HL-60 (cell line): Measurements from ENCODE around the gene TSC2.

ENCODE experiments used
- DNase-seq, 2 experiments: peaks; one replicate each; pipeline ENCODE4 v3.0.0-alpha.2; 2010 to 2020; ENCODE audit warnings: low read depth in 1 of 2, low spot score in 1 of 2
- H3K27ac ChIP-seq: fragments of 250-450 bp; sonication (Bioruptor Pico); replicated peaks from 2 replicates; pipeline ENCODE4 v1.5.1; 2020; ENCODE audit warnings: mild to moderate bottlenecking, moderate library complexity
- H3K27me3 ChIP-seq: fragments of 250-450 bp; sonication (Bioruptor Pico); 2 replicates; pipeline ENCODE4 v1.5.1; 2021; ENCODE audit warnings: mild to moderate bottlenecking, moderate library complexity; ENCODE audit not compliant: insufficient read depth, poor library complexity, severe bottlenecking
- H3K4me3 ChIP-seq: replicated peaks from 2 replicates; pipeline ENCODE4 v1.5.1; 2011; ENCODE audit warnings: mild to moderate bottlenecking, control low read depth, low read length; ENCODE audit not compliant: insufficient read depth
- GABPA ChIP-seq: IDR thresholded peaks from 2 replicates; pipeline ENCODE4 v1.6.1; 2012; ENCODE audit warnings: low read depth
- POLR2AphosphoS5 ChIP-seq: IDR thresholded peaks from 2 replicates; pipeline ENCODE4 v1.6.1; 2012; ENCODE audit warnings: low read depth
- SPI1 ChIP-seq: IDR thresholded peaks from 2 replicates; pipeline ENCODE4 v1.6.1; 2012; ENCODE audit warnings: low read depth, mild to moderate bottlenecking, borderline replicate concordance
- TF ChIP-seq, protein P1 (sequence below): IDR thresholded peaks from one replicate; pipeline ENCODE4 v1.5.1; 2011; ENCODE audit warnings: low read length, control low read depth, inconsistent platforms; ENCODE audit not compliant: insufficient read depth
- TF ChIP-seq, protein P2 (sequence below): IDR thresholded peaks from 2 replicates; pipeline ENCODE4 v1.6.1; 2012; ENCODE audit warnings: low read depth; ENCODE audit not compliant: insufficient replicate concordance

TSC2 gene

DNA sequence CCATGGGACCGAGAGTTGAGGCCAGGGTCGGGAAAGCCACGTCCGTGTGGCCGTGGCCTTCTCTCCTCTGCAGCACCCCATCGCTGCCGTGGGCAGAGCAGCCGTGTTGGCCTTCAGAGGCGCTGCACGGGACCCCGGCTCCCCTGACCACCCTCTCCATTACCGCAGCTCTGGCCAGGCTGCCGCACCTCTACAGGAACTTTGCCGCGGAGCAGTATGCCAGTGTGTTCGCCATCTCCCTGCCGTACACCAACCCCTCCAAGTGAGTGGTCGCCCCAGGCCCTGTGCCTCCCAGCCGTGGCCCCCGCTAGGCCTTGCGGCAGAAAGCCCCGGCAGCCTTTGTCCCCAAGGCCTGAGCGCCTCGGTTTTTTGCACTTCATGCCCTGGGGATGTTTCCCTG, 27.8 kb downstream of the TSC2 start:
- DNase-seq: no peak
- Histone ChIP-seq H3K27me3 (no peaks in the 10 kb centered on the region), H3K27ac (no peak overlapping the region), H3K4me3 (no peak overlapping the region)
- no peak for TF ChIP-seq POLR2AphosphoS5
- no peak for TF ChIP-seq SPI1
- TF ChIP-seq, protein P1, sequence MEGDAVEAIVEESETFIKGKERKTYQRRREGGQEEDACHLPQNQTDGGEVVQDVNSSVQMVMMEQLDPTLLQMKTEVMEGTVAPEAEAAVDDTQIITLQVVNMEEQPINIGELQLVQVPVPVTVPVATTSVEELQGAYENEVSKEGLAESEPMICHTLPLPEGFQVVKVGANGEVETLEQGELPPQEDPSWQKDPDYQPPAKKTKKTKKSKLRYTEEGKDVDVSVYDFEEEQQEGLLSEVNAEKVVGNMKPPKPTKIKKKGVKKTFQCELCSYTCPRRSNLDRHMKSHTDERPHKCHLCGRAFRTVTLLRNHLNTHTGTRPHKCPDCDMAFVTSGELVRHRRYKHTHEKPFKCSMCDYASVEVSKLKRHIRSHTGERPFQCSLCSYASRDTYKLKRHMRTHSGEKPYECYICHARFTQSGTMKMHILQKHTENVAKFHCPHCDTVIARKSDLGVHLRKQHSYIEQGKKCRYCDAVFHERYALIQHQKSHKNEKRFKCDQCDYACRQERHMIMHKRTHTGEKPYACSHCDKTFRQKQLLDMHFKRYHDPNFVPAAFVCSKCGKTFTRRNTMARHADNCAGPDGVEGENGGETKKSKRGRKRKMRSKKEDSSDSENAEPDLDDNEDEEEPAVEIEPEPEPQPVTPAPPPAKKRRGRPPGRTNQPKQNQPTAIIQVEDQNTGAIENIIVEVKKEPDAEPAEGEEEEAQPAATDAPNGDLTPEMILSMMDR: no peak
- no peak for TF ChIP-seq GABPA
- TF ChIP-seq, protein P2, sequence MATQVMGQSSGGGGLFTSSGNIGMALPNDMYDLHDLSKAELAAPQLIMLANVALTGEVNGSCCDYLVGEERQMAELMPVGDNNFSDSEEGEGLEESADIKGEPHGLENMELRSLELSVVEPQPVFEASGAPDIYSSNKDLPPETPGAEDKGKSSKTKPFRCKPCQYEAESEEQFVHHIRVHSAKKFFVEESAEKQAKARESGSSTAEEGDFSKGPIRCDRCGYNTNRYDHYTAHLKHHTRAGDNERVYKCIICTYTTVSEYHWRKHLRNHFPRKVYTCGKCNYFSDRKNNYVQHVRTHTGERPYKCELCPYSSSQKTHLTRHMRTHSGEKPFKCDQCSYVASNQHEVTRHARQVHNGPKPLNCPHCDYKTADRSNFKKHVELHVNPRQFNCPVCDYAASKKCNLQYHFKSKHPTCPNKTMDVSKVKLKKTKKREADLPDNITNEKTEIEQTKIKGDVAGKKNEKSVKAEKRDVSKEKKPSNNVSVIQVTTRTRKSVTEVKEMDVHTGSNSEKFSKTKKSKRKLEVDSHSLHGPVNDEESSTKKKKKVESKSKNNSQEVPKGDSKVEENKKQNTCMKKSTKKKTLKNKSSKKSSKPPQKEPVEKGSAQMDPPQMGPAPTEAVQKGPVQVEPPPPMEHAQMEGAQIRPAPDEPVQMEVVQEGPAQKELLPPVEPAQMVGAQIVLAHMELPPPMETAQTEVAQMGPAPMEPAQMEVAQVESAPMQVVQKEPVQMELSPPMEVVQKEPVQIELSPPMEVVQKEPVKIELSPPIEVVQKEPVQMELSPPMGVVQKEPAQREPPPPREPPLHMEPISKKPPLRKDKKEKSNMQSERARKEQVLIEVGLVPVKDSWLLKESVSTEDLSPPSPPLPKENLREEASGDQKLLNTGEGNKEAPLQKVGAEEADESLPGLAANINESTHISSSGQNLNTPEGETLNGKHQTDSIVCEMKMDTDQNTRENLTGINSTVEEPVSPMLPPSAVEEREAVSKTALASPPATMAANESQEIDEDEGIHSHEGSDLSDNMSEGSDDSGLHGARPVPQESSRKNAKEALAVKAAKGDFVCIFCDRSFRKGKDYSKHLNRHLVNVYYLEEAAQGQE: no peak

DNA sequence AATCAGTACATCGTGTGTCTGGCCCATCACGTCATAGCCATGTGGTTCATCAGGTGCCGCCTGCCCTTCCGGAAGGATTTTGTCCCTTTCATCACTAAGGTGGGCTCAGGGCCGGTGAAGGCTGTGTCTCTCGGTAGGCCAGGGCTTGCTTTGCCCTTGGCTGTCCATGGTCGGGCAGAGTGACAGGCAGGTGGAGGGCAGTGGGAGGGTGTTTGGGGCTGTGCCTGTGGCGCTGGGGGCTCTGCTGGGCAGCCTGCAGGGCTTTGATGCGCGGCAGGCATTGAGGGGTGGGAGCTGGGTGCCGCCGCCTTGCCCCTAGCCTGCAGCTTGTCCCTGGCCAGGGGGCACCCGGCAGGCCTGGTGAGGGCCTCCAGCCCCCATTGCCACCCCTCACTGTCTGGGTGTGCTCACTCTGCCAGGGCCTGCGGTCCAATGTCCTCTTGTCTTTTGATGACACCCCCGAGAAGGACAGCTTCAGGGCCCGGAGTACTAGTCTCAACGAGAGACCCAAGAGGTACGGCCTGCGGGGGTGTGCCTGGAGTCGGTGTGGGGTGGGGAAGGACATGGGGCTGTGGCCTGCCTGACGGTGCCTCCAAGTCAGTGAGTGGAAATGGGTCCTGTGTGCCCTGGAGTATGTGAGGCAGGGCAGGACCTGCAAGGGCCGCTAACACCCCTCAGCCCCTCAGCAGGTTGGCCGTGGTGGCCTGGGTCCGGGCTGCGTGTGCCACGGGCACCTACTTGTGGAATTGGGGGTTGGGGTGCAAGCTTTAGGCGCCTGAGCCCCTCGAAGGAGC, 28.5 kb downstream of the TSC2 start:
- TF ChIP-seq SPI1 (no peak), POLR2AphosphoS5 (no peak)
- TF ChIP-seq, protein P2: no peak
- TF ChIP-seq, protein P1: no peak
- no peak for DNase-seq
- no peak overlapping the region for H3K4me3 ChIP-seq
- no peaks in the 10 kb centered on the region for H3K27me3 ChIP-seq
- no peak overlapping the region for H3K27ac ChIP-seq

DNA sequence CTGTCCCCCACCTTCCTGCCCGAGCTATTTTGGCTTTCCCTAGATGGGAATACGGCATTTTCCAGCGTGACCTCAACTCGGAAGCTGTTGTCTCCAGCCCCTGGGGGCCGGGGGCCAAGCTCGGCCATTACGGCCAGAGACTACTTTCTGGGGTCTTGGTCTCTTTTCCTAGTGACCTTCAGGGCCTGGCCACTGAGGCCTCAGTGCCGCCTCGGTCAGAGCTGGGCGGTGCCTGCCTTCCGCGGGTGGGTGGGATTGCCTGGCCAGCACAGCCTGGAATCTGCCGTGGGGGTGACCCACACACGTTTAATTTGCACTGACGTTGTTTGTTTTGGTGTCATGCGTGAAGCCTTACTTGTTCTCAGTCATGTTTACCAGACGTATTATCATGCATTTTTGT, 29.2 kb downstream of the TSC2 start:
- no peak overlapping the region for H3K27ac ChIP-seq
- DNase-seq: no peak
- TF ChIP-seq, protein P1: no peak
- no peak for TF ChIP-seq GABPA
- no peak for TF ChIP-seq POLR2AphosphoS5
- no peak for TF ChIP-seq SPI1
- TF ChIP-seq, protein P2: no peak
- H3K27me3 ChIP-seq: no peaks in the 10 kb centered on the region
- H3K4me3 ChIP-seq: no peak overlapping the region
